ENCODE data around the gene RPL29. TPM values are rescaled to one million over a fixed set of nuclear protein-coding genes. Genes with fewer than 3 reads are reported as not detected.
"Not testable (repeated sequence)": the region's sequence is repeated elsewhere in the genome, so short reads cannot be mapped to it uniquely, and the experiment has no call there.

RPL29 gene
- total RNA-seq, 2 experiments from 2014 or later = 1,199 to 1,266 TPM

DNA sequence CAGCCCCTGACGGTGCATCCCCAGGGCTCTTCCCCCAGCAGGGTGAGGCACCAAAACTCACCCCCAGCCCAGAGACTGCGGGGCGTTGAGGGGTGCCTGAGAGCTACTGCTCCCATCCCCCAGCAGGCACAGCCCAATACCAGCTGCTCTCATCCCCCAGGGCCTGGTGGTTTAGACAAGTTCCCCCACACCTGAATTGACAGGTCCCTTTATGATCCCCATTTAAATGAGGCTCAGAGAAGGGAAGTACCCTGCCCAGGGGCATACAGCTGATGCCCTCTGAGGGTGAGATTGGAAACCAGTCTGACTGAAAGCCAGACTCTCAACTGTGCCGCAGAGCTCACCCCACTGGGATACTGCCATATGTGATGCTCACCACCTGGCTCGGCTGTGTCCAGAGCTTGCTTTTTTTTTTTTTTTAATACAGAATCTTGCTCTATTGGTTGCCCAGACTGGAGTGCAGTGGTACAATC lies 40.6 kb upstream of the RPL29 start:
- ATAC-seq (no peak), DNase-seq (no peak)
- H3K27me3 Mint-ChIP-seq (ENCODE audit: low read depth) = no peaks in the 10 kb centered on the region
- H3K27ac Mint-ChIP-seq = no peak overlapping the region
- no peak overlapping the region for H3K4me3 Mint-ChIP-seq
- H3K9me3 Mint-ChIP-seq (ENCODE audit: insufficient read depth) = no peaks in the 10 kb centered on the region
- ChIA-PET CTCF (interaction anchor here (0.9 to 1.7 kb wide), 4 partner anchors 17 to 109 kb away, joined by 3 to 6 read pairs (median 4); no protein-coding TSS in a partner anchor), POLR2A (interaction anchor here (0.6 kb wide), 1 partner anchor 319 kb away, joined by 3 read pairs; no protein-coding TSS in a partner anchor)
- peaks cover under 1% of the 10 kb centered on the region for H3K4me1 Mint-ChIP-seq (ENCODE audit: low read depth)
- H3K36me3 Mint-ChIP-seq (ENCODE audit: low read depth) = no peaks in the 10 kb centered on the region

DNA sequence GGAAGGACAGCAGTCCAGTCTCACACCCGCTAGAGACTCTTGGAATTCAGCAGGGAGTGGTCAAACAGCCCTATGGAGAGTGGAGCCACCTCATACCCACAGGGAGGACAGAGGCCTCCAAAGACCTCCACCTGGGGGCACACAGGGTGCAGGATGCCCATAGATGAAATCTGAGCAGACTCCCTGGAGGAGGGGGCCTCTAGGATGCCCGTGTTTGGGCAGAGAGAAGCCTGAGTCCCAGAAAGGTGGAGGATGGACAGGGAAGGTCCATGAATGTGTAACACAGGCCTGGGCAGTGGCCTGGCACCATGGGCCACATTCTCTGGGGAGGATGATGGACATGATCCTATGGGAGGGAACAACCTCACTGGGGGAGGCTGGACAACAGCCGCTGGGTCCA lies 39.0 kb upstream of the RPL29 start:
- DNase-seq (no peak), ATAC-seq (no peak)
- CTCF ChIA-PET = no interaction called here
- POLR2A ChIA-PET = no interaction called here
- Mint-ChIP-seq H3K27me3 (ENCODE audit: low read depth) (no peaks in the 10 kb centered on the region), H3K36me3 (ENCODE audit: low read depth) (no peaks in the 10 kb centered on the region), H3K4me1 (ENCODE audit: low read depth) (no peaks in the 10 kb centered on the region), H3K27ac (no peak overlapping the region), H3K4me3 (no peak overlapping the region), H3K9me3 (ENCODE audit: insufficient read depth) (no peaks in the 10 kb centered on the region)

DNA sequence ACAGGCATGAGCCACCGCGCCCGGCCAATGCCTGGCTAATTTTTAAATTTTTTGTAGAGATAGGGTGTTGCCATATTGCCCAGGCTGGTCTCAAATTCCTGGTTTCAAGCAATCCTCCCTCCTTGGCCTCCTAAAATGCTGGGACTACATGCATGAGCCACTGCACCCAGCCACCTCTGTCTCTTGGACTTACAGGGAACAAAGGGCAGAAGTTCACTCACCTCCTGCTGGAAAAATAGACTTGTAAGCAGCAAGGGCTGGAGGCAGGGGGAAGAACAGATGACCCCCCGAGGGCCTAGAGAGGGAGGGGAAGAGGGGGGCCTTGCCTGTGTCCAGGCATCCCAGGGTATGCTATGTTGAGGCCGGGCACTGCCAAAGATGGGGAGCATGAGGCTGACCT lies 38.5 kb upstream of the RPL29 start:
- H3K36me3 Mint-ChIP-seq (ENCODE audit: low read depth) = no peaks in the 10 kb centered on the region
- H3K27me3 Mint-ChIP-seq (ENCODE audit: low read depth) = no peaks in the 10 kb centered on the region
- ChIA-PET CTCF (no interaction called here), POLR2A (no interaction called here)
- H3K27ac Mint-ChIP-seq = no peak overlapping the region
- H3K4me1 Mint-ChIP-seq (ENCODE audit: low read depth) = no peaks in the 10 kb centered on the region
- no peaks in the 10 kb centered on the region for H3K9me3 Mint-ChIP-seq (ENCODE audit: insufficient read depth)
- DNase-seq (no peak), ATAC-seq (no peak)
- no peak overlapping the region for H3K4me3 Mint-ChIP-seq

DNA sequence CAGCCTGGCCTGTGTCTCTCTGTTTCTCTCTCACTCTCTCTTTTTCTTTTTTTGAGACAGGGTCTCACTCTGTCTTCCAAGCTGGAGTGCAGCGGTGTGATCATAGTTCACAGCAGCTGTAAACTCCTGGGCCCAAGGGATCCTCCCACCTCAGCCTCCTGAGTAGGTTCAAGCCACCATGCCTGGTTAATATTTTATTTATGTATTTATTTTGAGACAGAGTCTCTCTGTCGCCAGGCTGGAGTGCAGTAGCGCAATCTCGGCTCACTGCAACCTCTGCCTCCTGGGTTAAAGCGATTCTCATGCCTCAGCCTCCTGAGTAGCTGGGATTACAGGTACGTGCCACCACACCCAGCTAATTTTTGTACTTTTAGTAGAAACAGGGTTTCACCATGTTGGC lies 38.1 kb upstream of the RPL29 start:
- H3K27ac Mint-ChIP-seq; H3K36me3 Mint-ChIP-seq (ENCODE audit: low read depth); DNase-seq; POLR2A ChIA-PET; H3K4me3 Mint-ChIP-seq; H3K9me3 Mint-ChIP-seq (ENCODE audit: insufficient read depth); H3K27me3 Mint-ChIP-seq (ENCODE audit: low read depth); H3K4me1 Mint-ChIP-seq (ENCODE audit: low read depth); ATAC-seq; CTCF ChIA-PET: not testable (repeated sequence)

DNA sequence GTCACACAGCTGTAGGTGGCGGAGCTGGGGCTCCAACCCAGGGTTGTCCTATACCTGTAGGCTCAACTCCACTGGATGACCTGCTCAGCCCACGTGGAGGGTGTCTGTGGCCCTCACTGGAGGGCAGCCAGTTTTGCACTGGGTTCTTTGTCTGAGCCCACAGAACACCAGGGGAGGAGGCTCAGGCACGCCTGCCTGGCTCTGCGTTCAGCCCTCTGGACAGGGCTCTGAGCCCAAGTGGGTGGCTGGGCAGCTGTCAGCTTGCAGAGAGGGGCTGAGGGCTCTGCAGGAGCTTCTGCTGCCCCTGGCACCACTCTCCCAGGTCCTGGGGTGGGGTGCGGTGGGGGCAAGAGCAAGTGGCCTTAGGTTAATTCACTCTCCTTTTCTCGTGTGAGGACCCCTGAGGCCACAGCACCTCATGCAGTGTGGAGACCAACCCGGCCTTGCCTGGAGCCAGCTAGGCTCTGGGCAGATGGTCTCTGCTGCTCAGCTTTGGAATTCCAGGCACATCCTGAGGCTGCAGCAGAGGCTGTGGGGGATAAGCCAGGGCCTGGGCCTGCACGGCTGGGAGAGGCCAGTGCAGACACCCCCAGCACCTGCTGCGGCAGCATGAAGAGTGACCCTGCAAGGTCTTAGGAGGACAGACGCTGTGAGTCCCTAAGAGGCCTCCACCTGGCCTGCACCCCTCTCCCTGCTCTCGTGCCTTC lies 37.2 kb upstream of the RPL29 start:
- Mint-ChIP-seq H3K4me3 (no peak overlapping the region), H3K27me3 (ENCODE audit: low read depth) (no peaks in the 10 kb centered on the region), H3K4me1 (ENCODE audit: low read depth) (no peaks in the 10 kb centered on the region), H3K9me3 (ENCODE audit: insufficient read depth) (no peaks in the 10 kb centered on the region), H3K36me3 (ENCODE audit: low read depth) (no peaks in the 10 kb centered on the region), H3K27ac (no peak overlapping the region)
- POLR2A ChIA-PET = no interaction called here
- ATAC-seq (no peak), DNase-seq (no peak)
- CTCF ChIA-PET = interaction anchor here (0.8 kb wide), 1 partner anchor 72 kb away, joined by 3 read pairs; no protein-coding TSS in a partner anchor

DNA sequence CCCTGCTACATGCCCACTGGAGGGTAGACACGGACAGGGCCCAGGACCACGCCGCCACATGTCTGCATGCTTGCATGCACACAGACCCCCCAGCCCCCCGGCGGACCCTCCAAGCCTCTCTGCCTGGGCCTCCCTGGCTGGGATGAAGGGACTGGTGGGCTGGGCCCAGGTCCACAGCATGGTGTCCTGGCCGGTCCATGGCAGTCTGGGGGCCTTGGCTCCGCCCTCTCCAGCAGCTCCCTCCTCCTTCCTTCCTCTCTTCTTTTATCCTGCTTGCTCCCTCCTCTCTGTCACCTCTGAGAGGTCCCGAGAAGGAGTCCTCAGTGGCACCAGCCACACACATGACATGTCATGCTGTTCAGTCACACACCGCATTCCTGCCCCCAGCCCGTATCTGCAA lies 36.2 kb upstream of the RPL29 start:
- ATAC-seq = no peak

DNA sequence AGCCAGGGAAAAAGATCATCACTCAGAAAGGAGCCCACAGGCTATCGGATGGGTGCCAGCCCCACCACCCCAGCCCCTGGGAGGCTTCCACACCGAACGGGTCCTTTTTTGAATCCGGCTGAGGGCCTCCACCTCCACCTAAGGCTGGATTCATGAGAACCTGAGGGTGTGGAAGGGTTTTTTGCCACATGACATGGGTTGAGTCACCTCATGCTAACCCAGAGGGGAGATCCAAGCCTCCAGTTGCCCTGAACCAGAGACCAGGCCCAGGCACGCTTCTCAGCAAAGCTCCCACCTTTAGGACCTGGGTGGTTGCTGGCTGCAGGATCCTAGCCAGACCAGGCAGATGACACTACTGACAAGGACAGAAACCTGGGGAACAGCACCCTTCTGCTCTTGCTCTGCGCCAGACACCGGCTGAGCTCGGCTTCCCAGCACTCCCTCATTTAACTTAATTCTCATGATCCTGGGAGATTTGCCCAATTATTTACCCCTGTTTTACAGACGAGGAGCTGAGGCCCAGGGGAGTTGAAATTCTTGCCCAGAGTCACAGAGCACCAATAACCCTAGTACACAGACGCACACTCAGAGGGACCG lies 35.1 kb upstream of the RPL29 start:
- ChIA-PET CTCF (interaction anchor here (1.6 kb wide), 1 partner anchor 92 kb away, joined by 4 read pairs; no protein-coding TSS in a partner anchor), POLR2A (no interaction called here)
- ATAC-seq (no peak), DNase-seq (no peak)
- Mint-ChIP-seq H3K36me3 (ENCODE audit: low read depth) (no peaks in the 10 kb centered on the region), H3K9me3 (ENCODE audit: insufficient read depth) (no peaks in the 10 kb centered on the region), H3K27ac (no peak overlapping the region), H3K4me1 (ENCODE audit: low read depth) (no peaks in the 10 kb centered on the region), H3K4me3 (no peak overlapping the region), H3K27me3 (ENCODE audit: low read depth) (no peaks in the 10 kb centered on the region)

More for the DNA sequence above, 36.2 kb upstream of the RPL29 start:
- Mint-ChIP-seq H3K4me3 (no peak overlapping the region), H3K27ac (no peak overlapping the region), H3K9me3 (ENCODE audit: insufficient read depth) (no peaks in the 10 kb centered on the region), H3K4me1 (ENCODE audit: low read depth) (no peaks in the 10 kb centered on the region), H3K36me3 (ENCODE audit: low read depth) (no peaks in the 10 kb centered on the region), H3K27me3 (ENCODE audit: low read depth) (no peaks in the 10 kb centered on the region)
- POLR2A ChIA-PET = no interaction called here
- DNase-seq = no peak
- CTCF ChIA-PET = interaction anchor here (1.6 kb wide), 1 partner anchor 91 kb away, joined by 4 read pairs; no protein-coding TSS in a partner anchor

DNA sequence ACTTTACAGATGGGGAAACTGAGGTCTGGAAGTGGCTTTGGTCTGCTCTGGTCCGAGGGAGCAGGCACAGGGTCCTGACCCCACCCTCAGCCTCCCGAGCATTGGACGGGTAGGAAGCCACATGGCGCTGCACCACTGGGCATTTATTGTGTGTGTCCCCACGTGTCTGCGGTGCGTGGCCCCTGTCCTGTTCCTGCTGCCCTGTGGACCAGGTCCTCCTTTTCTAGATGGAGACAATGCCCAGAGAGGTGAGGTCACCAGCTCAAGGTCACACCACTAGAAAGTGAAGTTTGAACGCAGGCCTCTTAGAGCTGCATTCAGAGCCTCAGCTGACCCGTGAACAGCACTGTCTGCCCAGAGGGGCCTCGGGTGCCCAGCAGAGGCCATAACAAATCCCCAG lies 33.8 kb upstream of the RPL29 start:
- Mint-ChIP-seq H3K36me3 (ENCODE audit: low read depth) (no peaks in the 10 kb centered on the region), H3K27ac (no peak overlapping the region)
- POLR2A ChIA-PET = no interaction called here

DNA sequence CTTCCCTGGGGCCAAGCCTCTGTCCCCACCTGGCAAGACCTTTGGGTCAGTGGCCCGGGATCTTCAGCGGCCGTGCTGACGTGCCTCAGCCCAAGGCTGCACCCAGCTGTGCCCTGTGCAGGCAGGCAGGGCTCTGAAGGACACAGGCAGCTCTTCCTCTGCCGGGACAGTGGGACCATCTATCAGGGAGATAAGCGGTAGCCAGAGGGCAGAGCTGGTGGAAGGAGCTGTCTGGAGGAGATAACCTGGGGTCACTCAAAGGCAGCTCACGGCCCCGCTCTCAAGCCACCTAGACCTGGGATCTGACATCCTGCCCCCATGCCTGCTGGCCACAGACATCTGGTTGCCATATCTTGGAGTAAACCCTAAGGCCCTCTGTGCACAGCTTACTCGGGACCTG lies 33.4 kb upstream of the RPL29 start:
- DNase-seq (no peak), ATAC-seq (no peak)
- Mint-ChIP-seq H3K4me1 (ENCODE audit: low read depth) (no peaks in the 10 kb centered on the region), H3K4me3 (no peak overlapping the region), H3K36me3 (ENCODE audit: low read depth) (no peaks in the 10 kb centered on the region), H3K27ac (no peak overlapping the region), H3K27me3 (ENCODE audit: low read depth) (peaks cover 3% of the 10 kb centered on the region), H3K9me3 (ENCODE audit: insufficient read depth) (no peaks in the 10 kb centered on the region)
- CTCF ChIA-PET = no interaction called here
- POLR2A ChIA-PET = no interaction called here

More for the DNA sequence above, 33.8 kb upstream of the RPL29 start:
- DNase-seq (no peak), ATAC-seq (no peak)
- Mint-ChIP-seq H3K4me3 (no peak overlapping the region), H3K4me1 (ENCODE audit: low read depth) (no peaks in the 10 kb centered on the region), H3K9me3 (ENCODE audit: insufficient read depth) (no peaks in the 10 kb centered on the region), H3K27me3 (ENCODE audit: low read depth) (no peaks in the 10 kb centered on the region)
- CTCF ChIA-PET = interaction anchor here (0.7 kb wide), 1 partner anchor 27 kb away, joined by 3 read pairs; no protein-coding TSS in a partner anchor

DNA sequence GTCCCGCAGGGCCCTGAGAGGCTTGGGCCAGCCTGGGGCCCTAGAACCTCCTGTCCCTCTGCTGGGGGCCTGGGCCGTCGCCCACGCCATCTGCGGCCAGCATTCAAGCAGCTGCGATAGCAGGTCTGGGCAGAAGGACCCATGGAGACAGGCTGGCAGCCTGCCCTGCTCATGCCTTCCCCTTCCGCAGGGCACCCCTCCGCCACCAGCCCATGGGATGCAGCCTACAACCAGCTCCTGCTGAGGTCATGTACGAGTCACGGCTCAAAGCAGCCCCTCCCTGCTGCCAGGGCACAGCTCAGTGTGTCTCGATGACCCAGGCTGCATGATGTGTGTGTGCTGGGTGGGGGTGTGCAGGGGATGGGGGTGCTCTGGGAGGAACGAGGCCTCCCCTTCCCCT lies 32.9 kb upstream of the RPL29 start:
- no peak overlapping the region for H3K27ac Mint-ChIP-seq
- no peaks in the 10 kb centered on the region for H3K9me3 Mint-ChIP-seq (ENCODE audit: insufficient read depth)
- ChIA-PET CTCF (interaction anchor here (0.8 kb wide), 1 partner anchor 12 kb away, joined by 4 read pairs; no protein-coding TSS in a partner anchor), POLR2A (no interaction called here)
- H3K36me3 Mint-ChIP-seq (ENCODE audit: low read depth) = no peaks in the 10 kb centered on the region
- no peak for DNase-seq
- peaks cover 3% of the 10 kb centered on the region for H3K27me3 Mint-ChIP-seq (ENCODE audit: low read depth)
- no peak for ATAC-seq
- no peak overlapping the region for H3K4me3 Mint-ChIP-seq
- H3K4me1 Mint-ChIP-seq (ENCODE audit: low read depth) = no peaks in the 10 kb centered on the region

DNA sequence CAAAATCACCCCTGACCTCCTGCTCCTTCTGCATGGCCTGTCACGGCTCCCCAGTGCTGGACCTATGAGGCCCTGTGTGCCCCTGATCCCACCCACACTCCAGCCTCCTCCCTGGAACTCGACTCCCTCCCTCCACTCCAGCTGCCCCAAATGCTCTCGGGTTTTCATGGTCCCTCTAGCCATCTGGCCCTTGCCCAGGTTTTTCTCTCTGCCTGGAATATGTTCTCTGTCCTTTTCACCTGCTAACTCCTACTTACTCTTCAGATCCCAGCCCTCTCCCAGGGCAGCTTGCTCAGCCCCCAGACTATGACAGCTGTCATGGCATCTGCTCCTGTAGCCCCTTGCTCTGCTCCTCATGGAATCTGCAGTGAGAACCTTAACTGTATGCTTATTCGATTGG lies 30.3 kb upstream of the RPL29 start:
- Mint-ChIP-seq H3K36me3 (ENCODE audit: low read depth) (no peaks in the 10 kb centered on the region), H3K9me3 (ENCODE audit: insufficient read depth) (no peaks in the 10 kb centered on the region), H3K4me3 (no peak overlapping the region), H3K27ac (peak overlapping the region; percentile 17), H3K4me1 (ENCODE audit: low read depth) (no peaks in the 10 kb centered on the region), H3K27me3 (ENCODE audit: low read depth) (peaks cover 3% of the 10 kb centered on the region)
- no peak for DNase-seq
- no peak for ATAC-seq
- CTCF ChIA-PET = no interaction called here
- POLR2A ChIA-PET = no interaction called here

DNA sequence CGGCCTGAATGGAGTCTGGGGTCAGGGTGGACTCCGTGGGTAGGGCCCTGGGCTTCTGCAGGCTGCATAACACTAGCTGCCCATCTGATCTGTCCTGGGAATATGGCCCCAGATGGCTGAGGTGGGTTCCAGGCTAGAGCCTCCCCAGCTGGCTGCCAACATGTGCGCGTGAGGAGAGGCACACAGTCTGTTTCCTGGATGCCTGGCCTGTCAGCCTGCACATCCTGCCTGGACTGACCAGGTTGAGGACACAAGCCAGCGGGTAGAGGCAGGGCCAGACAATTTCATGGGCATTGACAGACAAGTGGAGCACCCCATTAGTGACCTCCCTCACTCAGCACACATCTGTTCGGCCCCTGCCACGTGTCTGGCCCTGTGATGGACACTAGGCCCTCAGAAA lies 29.8 kb upstream of the RPL29 start:
- ATAC-seq (no peak), DNase-seq (no peak)
- no peaks in the 10 kb centered on the region for H3K9me3 Mint-ChIP-seq (ENCODE audit: insufficient read depth)
- ChIA-PET CTCF (no interaction called here), POLR2A (no interaction called here)
- no peak overlapping the region for H3K27ac Mint-ChIP-seq
- no peaks in the 10 kb centered on the region for H3K36me3 Mint-ChIP-seq (ENCODE audit: low read depth)
- H3K27me3 Mint-ChIP-seq (ENCODE audit: low read depth) = peaks cover 3% of the 10 kb centered on the region
- no peaks in the 10 kb centered on the region for H3K4me1 Mint-ChIP-seq (ENCODE audit: low read depth)
- H3K4me3 Mint-ChIP-seq = no peak overlapping the region
